Thyroid gland (tissue), 4 donors: ENCODE measurements around the gene ARV1.
"Not testable (repeated sequence)": the region's sequence is repeated elsewhere in the genome, so short reads cannot be mapped to it uniquely, and the experiment has no call there.

Experiments
- POLR2A ChIP-seq, 2 donors: fragments of 450-650 bp; IDR thresholded peaks; one replicate each; pipeline ENCODE4 v1.6.1; 2017; ENCODE audit warnings: antibody characterized with exemption in 2 of 2, mild to moderate bottlenecking in 2 of 2, moderate library complexity in 1 of 2
- TF ChIP-seq, protein P1 (sequence below), 6 experiments: fragments of 200-600 bp in 3 of 6; fragments of 450-650 bp in 3 of 6; sonication (generic) in 3 of 6; IDR thresholded peaks; one replicate each; pipeline ENCODE4 v1.5.1; 2016 to 2019; ENCODE audit warnings: antibody characterized with exemption in 6 of 6, mild to moderate bottlenecking in 2 of 6, inconsistent platforms in 1 of 6, moderate library complexity in 1 of 6

GRCh38 chr1:231007535-231007934, 28.6 kb downstream of the ARV1 start:
- TF ChIP-seq, protein P1, sequence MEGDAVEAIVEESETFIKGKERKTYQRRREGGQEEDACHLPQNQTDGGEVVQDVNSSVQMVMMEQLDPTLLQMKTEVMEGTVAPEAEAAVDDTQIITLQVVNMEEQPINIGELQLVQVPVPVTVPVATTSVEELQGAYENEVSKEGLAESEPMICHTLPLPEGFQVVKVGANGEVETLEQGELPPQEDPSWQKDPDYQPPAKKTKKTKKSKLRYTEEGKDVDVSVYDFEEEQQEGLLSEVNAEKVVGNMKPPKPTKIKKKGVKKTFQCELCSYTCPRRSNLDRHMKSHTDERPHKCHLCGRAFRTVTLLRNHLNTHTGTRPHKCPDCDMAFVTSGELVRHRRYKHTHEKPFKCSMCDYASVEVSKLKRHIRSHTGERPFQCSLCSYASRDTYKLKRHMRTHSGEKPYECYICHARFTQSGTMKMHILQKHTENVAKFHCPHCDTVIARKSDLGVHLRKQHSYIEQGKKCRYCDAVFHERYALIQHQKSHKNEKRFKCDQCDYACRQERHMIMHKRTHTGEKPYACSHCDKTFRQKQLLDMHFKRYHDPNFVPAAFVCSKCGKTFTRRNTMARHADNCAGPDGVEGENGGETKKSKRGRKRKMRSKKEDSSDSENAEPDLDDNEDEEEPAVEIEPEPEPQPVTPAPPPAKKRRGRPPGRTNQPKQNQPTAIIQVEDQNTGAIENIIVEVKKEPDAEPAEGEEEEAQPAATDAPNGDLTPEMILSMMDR (IDR thresholded peaks at IDR 0.05): not testable (repeated sequence)
- not testable (repeated sequence) for TF ChIP-seq POLR2A (IDR thresholded peaks at IDR 0.05)
